Suprapubic skin (tissue), 4 donors: Measurements from ENCODE around the gene CADPS2.

ENCODE experiments used
- POLR2A ChIP-seq, 2 donors: fragments of 450-650 bp; IDR thresholded peaks; one replicate each; pipeline ENCODE4 v1.6.1; 2017; ENCODE audit warnings: antibody characterized with exemption in 2 of 2, mild to moderate bottlenecking in 2 of 2, moderate library complexity in 2 of 2
- POLR2AphosphoS5 ChIP-seq, 3 donors: sonication (generic); formaldehyde crosslinking; IDR thresholded peaks; one replicate each; pipeline ENCODE4 v1.6.1; 2017; ENCODE audit warnings: antibody characterized with exemption in 3 of 3

DNA sequence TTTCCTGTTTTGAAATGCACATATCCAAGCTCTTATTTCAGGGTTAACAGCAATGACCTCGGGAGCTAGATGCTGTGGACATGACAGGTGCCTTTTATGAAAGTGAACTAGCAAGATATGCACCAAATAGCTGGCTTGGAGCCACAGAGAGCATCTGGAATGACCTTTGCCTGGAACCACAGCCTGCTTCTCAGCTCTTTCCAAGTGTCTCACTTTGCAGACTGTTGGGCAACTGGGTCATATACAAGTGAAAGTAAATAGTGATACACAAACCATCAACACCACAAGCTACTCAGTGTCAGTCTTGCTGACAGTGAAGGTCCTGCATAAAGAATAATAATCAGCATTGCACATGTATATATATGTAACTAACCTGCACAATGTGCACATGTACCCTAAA lies 370.9 kb downstream of the CADPS2 start:
- TF ChIP-seq POLR2A (IDR thresholded peaks at IDR 0.05), result no peak
- TF ChIP-seq POLR2AphosphoS5 (IDR thresholded peaks at IDR 0.05), result no peak
